ENCODE measurements around the gene FEM1C. TPM values are rescaled to one million over a fixed set of nuclear protein-coding genes. Genes with fewer than 3 reads are reported as not detected.
"Not testable (repeated sequence)": the region's sequence is repeated elsewhere in the genome, so short reads cannot be mapped to it uniquely, and the experiment has no call there.

Gene FEM1C
- polyA plus RNA-seq, 12 donors: 20.6 to 36.2 (median 29.1) TPM; not detected in 1

DNA sequence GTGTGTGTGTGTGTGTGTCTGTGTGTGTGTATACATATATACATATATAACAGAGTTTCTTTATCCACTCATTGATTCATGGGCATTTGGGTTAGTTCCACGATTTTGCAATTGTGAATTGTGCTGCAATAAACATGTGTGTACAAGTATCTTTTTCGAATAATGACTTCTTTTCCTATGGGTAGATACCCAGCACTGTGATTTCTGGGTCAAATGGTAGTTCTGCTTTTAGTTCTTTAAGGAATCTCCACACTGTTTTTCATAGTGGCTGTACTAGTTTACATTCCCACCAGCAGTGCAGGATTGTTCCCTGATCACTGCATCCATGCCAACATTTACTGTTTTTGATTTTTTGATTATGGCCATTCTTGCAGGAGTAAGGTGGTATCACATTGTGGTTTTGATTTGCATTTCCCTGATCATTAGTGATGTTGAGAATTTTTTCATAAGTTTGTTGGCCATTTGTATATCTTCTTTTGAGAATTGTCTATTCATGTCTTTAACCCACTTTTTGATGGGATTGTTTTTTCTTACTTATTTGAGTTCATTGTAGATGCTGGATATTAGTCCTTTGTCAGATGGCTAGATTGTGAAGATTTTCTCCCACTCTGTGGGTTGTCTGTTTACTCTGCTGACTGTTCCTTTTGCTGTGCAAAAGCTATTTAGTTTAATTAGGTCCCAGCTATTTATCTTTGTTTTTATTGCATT lies 65.3 kb downstream of the FEM1C start:
- DNase-seq: not testable (repeated sequence)

DNA sequence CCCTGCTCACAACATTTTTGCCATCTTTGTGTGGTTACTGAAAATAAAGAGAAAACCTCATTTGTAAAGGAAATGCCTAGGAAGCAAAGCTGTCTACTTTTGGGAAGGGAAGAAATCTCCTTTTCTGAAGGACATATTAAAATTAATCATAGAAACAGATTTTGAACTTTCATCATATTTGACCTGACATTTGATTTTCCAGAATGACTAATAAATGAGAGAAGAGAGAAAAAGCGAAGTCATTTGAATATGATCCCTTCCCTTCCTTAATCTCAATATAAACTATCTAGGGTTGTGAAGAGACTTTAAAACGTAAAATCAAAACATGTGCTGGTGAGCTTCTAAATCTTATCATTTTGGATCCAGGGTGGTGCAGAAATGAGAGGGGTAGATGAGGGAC lies 66.3 kb downstream of the FEM1C start:
- no peak for DNase-seq

DNA sequence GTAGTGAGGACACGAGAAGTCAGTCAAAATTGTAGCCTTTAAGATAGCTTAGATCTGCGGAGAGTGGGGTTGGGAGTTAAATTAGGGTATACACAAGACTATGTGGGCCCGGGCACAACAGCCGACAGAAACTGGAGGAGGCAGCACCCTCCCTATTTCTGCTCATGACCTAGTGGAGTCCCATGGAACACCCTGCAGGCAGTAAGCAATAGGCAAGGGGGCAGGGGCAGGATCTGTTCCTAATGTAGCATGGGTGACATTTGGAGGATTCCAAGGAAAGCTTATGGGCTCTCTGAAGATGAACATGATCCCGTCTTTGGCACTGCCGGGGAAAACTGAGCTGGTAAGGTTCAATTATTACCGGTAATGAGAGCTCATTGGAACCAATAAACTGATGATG lies 67.0 kb downstream of the FEM1C start:
- no peak for DNase-seq

DNA sequence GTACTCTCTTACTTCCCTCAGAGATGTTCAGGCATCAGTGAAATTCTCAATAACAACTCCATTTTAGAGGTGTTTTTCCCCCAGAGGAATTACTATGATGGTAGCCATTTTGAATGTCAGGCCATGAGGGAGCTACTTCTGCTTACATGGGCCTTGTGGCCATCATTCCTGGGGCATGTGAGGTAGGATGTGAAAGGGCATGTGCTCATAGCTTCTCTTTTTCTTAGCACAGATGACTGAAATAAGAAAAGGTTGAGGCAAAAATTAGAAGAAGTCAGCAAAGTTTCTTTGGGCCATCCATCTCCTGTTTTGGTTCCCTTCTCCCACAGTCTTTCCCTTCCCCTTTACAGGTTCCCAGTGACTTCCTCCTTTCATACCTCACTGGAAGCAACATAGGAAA lies 68.8 kb downstream of the FEM1C start:
- DNase-seq: no peak

DNA sequence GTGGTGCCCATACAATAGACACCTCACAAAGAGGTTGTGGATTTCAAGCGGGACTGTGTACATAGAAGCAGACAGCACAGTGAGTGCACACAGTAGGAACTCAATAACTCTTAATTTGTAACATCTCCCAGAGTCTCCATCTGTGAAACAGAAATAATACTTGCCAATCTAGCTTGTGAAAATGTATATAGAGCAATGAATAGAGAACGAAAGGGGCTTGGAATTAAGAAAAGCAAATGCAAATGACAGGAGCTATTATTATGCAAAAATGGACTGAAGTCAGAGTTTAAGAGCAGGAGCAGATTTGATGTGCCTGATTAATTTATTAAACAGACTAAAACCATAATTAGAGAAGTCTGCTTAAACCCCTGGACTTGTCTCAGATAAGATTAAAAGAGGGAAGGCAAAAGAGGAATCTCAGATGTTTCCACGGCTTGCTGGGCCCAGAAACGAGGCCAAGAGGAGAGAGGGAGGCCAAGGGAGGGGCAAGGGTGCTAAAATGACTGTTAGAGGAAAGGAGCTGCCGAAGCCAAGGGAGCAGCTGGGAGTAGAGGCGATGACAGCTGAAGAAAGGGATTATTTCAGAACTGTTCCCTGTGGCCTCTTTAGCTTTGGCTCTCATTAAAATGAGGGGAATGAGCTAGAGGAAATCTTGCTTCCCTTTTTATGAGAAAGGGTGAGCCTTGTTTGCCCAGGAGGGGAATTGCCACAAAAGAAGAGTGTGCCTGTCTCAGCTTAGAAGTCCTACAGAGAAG lies 72.1 kb downstream of the FEM1C start:
- peak; percentile 62 for DNase-seq

DNA sequence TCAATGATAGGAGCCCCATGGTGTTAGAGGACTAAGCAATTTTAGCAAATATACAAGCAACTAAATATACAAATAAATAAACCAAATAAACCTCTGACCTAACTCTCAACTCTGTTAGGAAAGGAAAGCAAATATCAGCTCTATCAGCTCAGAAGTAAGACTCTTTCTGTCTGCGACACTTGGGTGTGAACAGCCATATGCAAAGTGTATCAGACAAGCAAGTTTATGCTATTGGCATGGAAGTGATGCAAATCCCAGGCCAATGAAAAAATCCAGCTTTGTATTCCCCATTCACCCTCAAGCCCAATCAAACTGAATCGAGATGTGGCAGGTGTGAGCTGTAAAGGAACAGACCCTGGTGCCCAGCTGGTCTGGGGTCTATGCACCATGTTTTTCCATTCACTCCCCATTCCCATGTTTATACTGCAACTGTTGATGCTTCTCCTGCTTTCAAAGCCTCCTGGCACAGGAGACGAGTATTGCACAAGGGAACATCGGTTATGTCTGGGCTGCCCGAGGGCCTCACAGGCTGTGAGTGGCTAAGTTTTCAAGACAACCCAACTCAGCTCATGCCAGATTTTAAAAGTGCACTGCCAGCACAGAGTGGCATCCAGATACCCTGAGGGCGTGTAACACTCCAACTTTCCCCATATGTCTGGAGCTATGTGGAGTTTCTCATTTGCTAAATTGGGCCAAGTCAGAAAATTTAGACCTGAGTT lies 73.1 kb downstream of the FEM1C start:
- no peak for DNase-seq

DNA sequence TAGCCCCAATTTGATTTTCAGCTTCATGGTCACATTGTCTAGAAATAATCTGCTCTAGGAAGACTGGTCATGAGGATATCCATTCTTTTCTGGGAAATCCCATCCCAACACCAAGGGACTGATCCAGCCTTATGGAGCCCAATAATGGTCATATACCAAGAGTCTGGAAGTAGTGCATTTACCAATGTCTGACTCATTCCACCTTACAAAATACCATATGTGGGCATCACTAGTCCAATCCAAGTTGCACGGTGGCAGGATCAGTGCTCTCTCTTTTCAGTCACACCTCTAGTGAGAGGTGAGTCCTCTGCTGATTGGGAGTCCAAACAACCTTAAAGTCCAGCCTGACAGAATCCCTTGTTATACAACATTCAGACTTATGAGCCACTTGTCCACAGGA lies 73.7 kb downstream of the FEM1C start:
- DNase-seq: no peak

Other genes starting within 250 kb of the FEM1C start
- 10 to 100 TPM in 3 of 12 donors, 1 to 10 TPM in 8, not detected in 1; 8.3 to 27.1 (median 9.5) TPM for gene CCDC112, start 248.1 kb downstream of the FEM1C start, polyA plus RNA-seq (ENCODE audit: insufficient read length in 12 of 12)
- 1 to 10 TPM in 10 of 12 donors, not detected in 2; 5.5 to 8.4 (median 7.6) TPM for gene TICAM2, start 57.7 kb upstream of the FEM1C start, polyA plus RNA-seq (ENCODE audit: insufficient read length in 12 of 12)
- 10 to 100 TPM in 11 of 12 donors, not detected in 1; 48.5 to 88.4 (median 77.5) TPM for gene TMED7, start 81.3 kb upstream of the FEM1C start, polyA plus RNA-seq (ENCODE audit: insufficient read length in 12 of 12)